Esophagus squamous epithelium (tissue), 5 donors: ENCODE results near the gene FOXK2. TPM values are rescaled to one million over a fixed set of nuclear protein-coding genes. Genes with fewer than 3 reads are reported as not detected.

Experiments used
- DNase-seq: peaks from one replicate; lab custom pipeline; 2025; lab: John Stamatoyannopoulos, UW
- H3K27ac ChIP-seq, 4 donors: fragments of 200-600 bp; sonication (generic); one replicate each; pipeline ENCODE4 v1.5.1; 2016 to 2019; ENCODE audit warnings: mild to moderate bottlenecking in 1 of 4
- H3K27me3 ChIP-seq, 4 donors: fragments of 200-600 bp; sonication (generic); 1 replicate in 3 of 4; 2 replicates in 1 of 4; pipeline versions ENCODE4 v1.5.1 to v1.6.0; 2017 to 2021; ENCODE audit warnings: antibody characterized with exemption in 1 of 4
- H3K36me3 ChIP-seq, 3 donors: fragments of 200-600 bp; sonication (generic); one replicate each; pipeline ENCODE4 v1.5.1; 2016 to 2019
- H3K4me1 ChIP-seq, 3 donors: fragments of 200-600 bp; sonication (generic); one replicate each; pipeline ENCODE4 v1.5.1; 2017 to 2019
- H3K4me3 ChIP-seq, 4 donors: fragments of 200-600 bp; sonication (generic); 1 replicate in 3 of 4; 2 replicates in 1 of 4; pipeline ENCODE4 v1.5.1; 2016 to 2019; ENCODE audit warnings: mild to moderate bottlenecking in 2 of 4, moderate library complexity in 1 of 4
- H3K9me3 ChIP-seq, 3 donors: fragments of 200-600 bp; sonication (generic); one replicate each; pipeline ENCODE4 v1.5.1; 2016 to 2019
- CTCF ChIP-seq, 6 experiments: fragments of 450-650 bp in 4 of 6; fragments of 200-600 bp in 2 of 6; sonication (generic) in 2 of 6; IDR thresholded peaks; one replicate each; pipeline ENCODE4 v1.5.1; 2016 to 2019; ENCODE audit warnings: antibody characterized with exemption in 6 of 6, mild to moderate bottlenecking in 4 of 6, moderate library complexity in 4 of 6
- POLR2A ChIP-seq, 4 donors: fragments of 450-650 bp; IDR thresholded peaks; one replicate each; pipeline ENCODE4 v1.6.1; 2017; ENCODE audit warnings: antibody characterized with exemption in 4 of 4, mild to moderate bottlenecking in 4 of 4, moderate library complexity in 3 of 4
- WGBS, 2 donors: methylation state at CpG; one replicate each; pipeline ENCODE4 v1.1.5; 2018; 5-methylcytosine and 5-hydroxymethylcytosine counted together
- intact Hi-C: fragments of 100-400 bp; cut with DNase I; formaldehyde crosslinking; loops from one replicate; pipeline ENCODE4 v1.15.0; 2022
- total RNA-seq, 4 donors: library from RNA; depleted of rRNA; stranded (reverse); fragments of >200 nt; gene quantifications; one replicate each; pipeline ENCODE4 v1.1.0, GENCODE V29; 2016
- donor health status: DM: yes; HTN: yes; CAD: no.

FOXK2 gene
- total RNA-seq, 4 donors from 2014 or later = 26.3 to 38.2 (median 34.5) TPM

- no peaks in the 10 kb centered on the region for H3K36me3 ChIP-seq
- H3K27me3 ChIP-seq = no peaks in the 10 kb centered on the region
- no peaks in the 10 kb centered on the region for H3K9me3 ChIP-seq
- peak overlapping the region in 3 of 4 donors; percentile 9 to 67 (median 64) for H3K27ac ChIP-seq
- TF ChIP-seq CTCF (IDR thresholded peaks at IDR 0.05) = no peak
- intact Hi-C loops = no loop called here
- WGBS, 2 donors = 74 to 75% methylated on average over 8 of the region's 8 CpGs
- peak overlapping the region in 3 of 4 donors; percentile 3 to 20 (median 9) for H3K4me3 ChIP-seq
- DNase-seq = no peak
- H3K4me1 ChIP-seq = peaks cover 22 to 78% (median 27%) of the 10 kb centered on the region in 3 donors
Measured at GRCh38 chr17:82545071-82545462, 25.5 kb downstream of the FOXK2 start.

DNA sequence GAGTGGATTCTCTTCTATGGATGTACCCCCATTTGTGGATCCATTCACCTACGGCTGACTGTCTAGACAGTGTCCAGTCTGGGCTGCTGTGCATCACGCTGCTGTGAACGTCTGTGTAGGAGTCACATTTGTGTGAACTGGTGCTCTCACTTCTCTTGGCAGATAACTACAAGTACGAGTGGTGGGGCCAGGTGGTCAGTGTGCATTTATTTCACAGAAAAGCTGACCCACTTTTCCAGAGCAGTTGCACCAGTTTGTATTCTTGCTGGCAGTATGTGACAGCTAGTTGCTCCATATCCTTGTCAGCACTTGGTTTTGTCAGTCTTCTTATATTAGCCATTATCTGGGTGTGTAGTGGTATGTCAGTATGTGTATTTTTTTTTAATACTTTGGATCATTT, 28.4 kb downstream of the FOXK2 start:
- no peak for DNase-seq
- H3K4me3 ChIP-seq = no peak overlapping the region
- WGBS, 2 donors = 95 to 98% methylated on average over 3 to 4 of the region's 4 CpGs
- H3K27ac ChIP-seq = no peak overlapping the region
- intact Hi-C loops = no loop called here
- TF ChIP-seq CTCF (IDR thresholded peaks at IDR 0.05) (no peak), POLR2A (IDR thresholded peaks at IDR 0.05) (no peak)
- no peaks in the 10 kb centered on the region for H3K9me3 ChIP-seq
- no peaks in the 10 kb centered on the region for H3K27me3 ChIP-seq
- no peaks in the 10 kb centered on the region for H3K36me3 ChIP-seq
- H3K4me1 ChIP-seq = peaks cover 19 to 73% (median 41%) of the 10 kb centered on the region in 3 donors

GRCh38 chr17:82548681-82549303, 29.3 kb downstream of the FOXK2 start:
- Histone ChIP-seq H3K27me3 (no peaks in the 10 kb centered on the region), H3K36me3 (no peaks in the 10 kb centered on the region), H3K9me3 (no peaks in the 10 kb centered on the region), H3K27ac (peak overlapping the region in 3 of 4 donors; percentile 41 to 61 (median 50)), H3K4me3 (no peak overlapping the region), H3K4me1 (peaks cover 19 to 76% (median 42%) of the 10 kb centered on the region in 3 donors)
- WGBS, 2 donors = 28 to 54% methylated on average over 6 to 10 of the region's 15 CpGs
- intact Hi-C loops = no loop called here
- no peak for DNase-seq
- no peak for TF ChIP-seq CTCF (IDR thresholded peaks at IDR 0.05)

- peaks cover 19 to 68% (median 53%) of the 10 kb centered on the region in 3 donors for H3K4me1 ChIP-seq
- 28 to 32% methylated on average over 13 of the region's 13 CpGs for WGBS, 2 donors
- intact Hi-C loops = loop anchor here (5.0 to 10.0 kb wide), 2 partner anchors 65 to 197 kb away; partner anchors contain the start of gene TEX19
Measured at GRCh38 chr17:82551779-82552457, 32.4 kb downstream of the FOXK2 start.

More at GRCh38 chr17:82551779-82552457, 32.4 kb downstream of the FOXK2 start:
- peak; percentile 10 for DNase-seq
- Histone ChIP-seq H3K36me3 (no peaks in the 10 kb centered on the region), H3K9me3 (no peaks in the 10 kb centered on the region), H3K27me3 (no peaks in the 10 kb centered on the region), H3K4me3 (no peak overlapping the region), H3K27ac (peak overlapping the region in 3 of 4 donors; percentile 42 to 46 (median 44))
- TF ChIP-seq POLR2A (IDR thresholded peaks at IDR 0.05) = no peak
- peak; percentile 66 to 87 (median 82) for TF ChIP-seq CTCF (IDR thresholded peaks at IDR 0.05)
